T-helper 17 cell (primary cell): ENCODE measurements around the gene FAM210A. TPM values are rescaled to one million over a fixed set of nuclear protein-coding genes. Genes with fewer than 3 reads are reported as not detected.
"Not testable (repeated sequence)": the region's sequence is repeated elsewhere in the genome, so short reads cannot be mapped to it uniquely, and the experiment has no call there.

Source experiments
- ATAC-seq: fragments of 150-1000 bp; cut with Tn5 transposase; 2 replicates; pipeline ENCODE4 v1.10.0; 2021; ENCODE audit warnings: mild to moderate bottlenecking, moderate library complexity
- DNase-seq, 3 donors: peaks; one replicate each; pipeline versions ENCODE4 v3.0.0 to v3.0.0-alpha.2; 2020 to 2021
- H3K9me3 ChIP-seq: one replicate; pipeline ENCODE4 v1.7.0; 2013; ENCODE audit warnings: low read length, mild to moderate bottlenecking; ENCODE audit not compliant: control insufficient read depth, poor library complexity, severe bottlenecking
- H3K27ac Mint-ChIP-seq: one replicate; pipeline ENCODE4 v1.8.0; 2022; ENCODE audit warnings: mild to moderate bottlenecking, moderate library complexity, mixed read lengths
- H3K27me3 Mint-ChIP-seq: one replicate; pipeline ENCODE4 v1.8.0; 2022; ENCODE audit warnings: mixed read lengths
- H3K36me3 Mint-ChIP-seq: one replicate; pipeline ENCODE4 v1.8.0; 2022; ENCODE audit warnings: low read depth, mixed read lengths
- H3K4me1 Mint-ChIP-seq: one replicate; pipeline ENCODE4 v1.8.0; 2022; ENCODE audit warnings: mild to moderate bottlenecking, mixed read lengths
- H3K4me3 Mint-ChIP-seq: one replicate; pipeline ENCODE4 v1.8.0; 2022; ENCODE audit warnings: mild to moderate bottlenecking, moderate library complexity, mixed read lengths
- total RNA-seq, 4 donors: library from RNA in 2 of 4; stranded (reverse) in 2 of 4; gene quantifications; one replicate each; pipeline ENCODE4 v1.2.3 and lab custom pipeline; 2022 to 2026

The FAM210A gene
- total RNA-seq, 2 donors from 2014 or later, result 5.4 to 7.1 TPM

GRCh38 chr18:13688191-13689136 lies 37.9 kb downstream of the FAM210A start:
- Mint-ChIP-seq H3K36me3 (no peaks in the 10 kb centered on the region), H3K27ac (no peak overlapping the region), H3K4me3 (no peak overlapping the region), H3K4me1 (peaks cover 21% of the 10 kb centered on the region), H3K27me3 (no peaks in the 10 kb centered on the region)
- ATAC-seq (no peak), DNase-seq (no peak)
- H3K9me3 ChIP-seq, result no peaks in the 10 kb centered on the region

GRCh38 chr18:13684546-13684945 lies 41.8 kb downstream of the FAM210A start:
- peaks cover 20% of the 10 kb centered on the region for H3K4me1 Mint-ChIP-seq
- H3K9me3 ChIP-seq, result no peaks in the 10 kb centered on the region
- no peak for ATAC-seq
- no peaks in the 10 kb centered on the region for H3K27me3 Mint-ChIP-seq
- H3K4me3 Mint-ChIP-seq, result no peak overlapping the region
- no peak for DNase-seq
- no peaks in the 10 kb centered on the region for H3K36me3 Mint-ChIP-seq
- H3K27ac Mint-ChIP-seq, result no peak overlapping the region

GRCh38 chr18:13681701-13682100 lies 44.7 kb downstream of the FAM210A start:
- DNase-seq, result no peak
- Mint-ChIP-seq H3K27me3 (no peaks in the 10 kb centered on the region), H3K4me1 (peaks cover 12% of the 10 kb centered on the region), H3K4me3 (no peak overlapping the region), H3K27ac (no peak overlapping the region), H3K36me3 (no peaks in the 10 kb centered on the region)
- H3K9me3 ChIP-seq, result no peaks in the 10 kb centered on the region
- no peak for ATAC-seq

- H3K9me3 ChIP-seq, result no peaks in the 10 kb centered on the region
- DNase-seq, result no peak
- no peak for ATAC-seq
- H3K36me3 Mint-ChIP-seq, result no peaks in the 10 kb centered on the region
- no peaks in the 10 kb centered on the region for H3K27me3 Mint-ChIP-seq
- no peak overlapping the region for H3K27ac Mint-ChIP-seq
- peaks cover 12% of the 10 kb centered on the region for H3K4me1 Mint-ChIP-seq
- no peak overlapping the region for H3K4me3 Mint-ChIP-seq
Observed at GRCh38 chr18:13680612-13681011, 45.7 kb downstream of the FAM210A start.

- not testable (repeated sequence) for H3K27me3 Mint-ChIP-seq, ATAC-seq, H3K9me3 ChIP-seq, H3K4me3 Mint-ChIP-seq, H3K27ac Mint-ChIP-seq, DNase-seq, H3K4me1 Mint-ChIP-seq, H3K36me3 Mint-ChIP-seq
Observed at GRCh38 chr18:13677350-13677749, 49.0 kb downstream of the FAM210A start.

GRCh38 chr18:13676471-13676870 lies 49.9 kb downstream of the FAM210A start:
- Mint-ChIP-seq H3K4me1 (peaks cover 4% of the 10 kb centered on the region), H3K27ac (no peak overlapping the region), H3K36me3 (no peaks in the 10 kb centered on the region), H3K4me3 (no peak overlapping the region), H3K27me3 (no peaks in the 10 kb centered on the region)
- no peaks in the 10 kb centered on the region for H3K9me3 ChIP-seq
- ATAC-seq (no peak), DNase-seq (no peak)

GRCh38 chr18:13672657-13673056 lies 53.7 kb downstream of the FAM210A start:
- H3K36me3 Mint-ChIP-seq, result peaks cover 7% of the 10 kb centered on the region
- no peaks in the 10 kb centered on the region for H3K9me3 ChIP-seq
- peaks cover 10% of the 10 kb centered on the region for H3K4me1 Mint-ChIP-seq
- ATAC-seq (no peak), DNase-seq (no peak)
- no peak overlapping the region for H3K27ac Mint-ChIP-seq
- H3K4me3 Mint-ChIP-seq, result no peak overlapping the region
- H3K27me3 Mint-ChIP-seq, result no peaks in the 10 kb centered on the region

- DNase-seq, result no peak
- no peak for ATAC-seq
- Mint-ChIP-seq H3K4me1 (peaks cover 2% of the 10 kb centered on the region), H3K27me3 (no peaks in the 10 kb centered on the region), H3K27ac (no peak overlapping the region), H3K4me3 (no peak overlapping the region), H3K36me3 (no peaks in the 10 kb centered on the region)
- no peaks in the 10 kb centered on the region for H3K9me3 ChIP-seq
Observed at GRCh38 chr18:13661779-13662256, 64.5 kb downstream of the FAM210A start.

GRCh38 chr18:13661051-13661778 lies 65.1 kb downstream of the FAM210A start:
- no peak overlapping the region for H3K27ac Mint-ChIP-seq
- no peak overlapping the region for H3K4me3 Mint-ChIP-seq
- no peaks in the 10 kb centered on the region for H3K36me3 Mint-ChIP-seq
- ATAC-seq, result no peak
- no peaks in the 10 kb centered on the region for H3K9me3 ChIP-seq
- H3K4me1 Mint-ChIP-seq, result no peaks in the 10 kb centered on the region
- no peak for DNase-seq
- H3K27me3 Mint-ChIP-seq, result no peaks in the 10 kb centered on the region

GRCh38 chr18:13660510-13660909 lies 65.8 kb downstream of the FAM210A start:
- no peaks in the 10 kb centered on the region for H3K9me3 ChIP-seq
- Mint-ChIP-seq H3K36me3 (no peaks in the 10 kb centered on the region), H3K27ac (no peak overlapping the region), H3K4me1 (no peaks in the 10 kb centered on the region), H3K4me3 (no peak overlapping the region), H3K27me3 (no peaks in the 10 kb centered on the region)
- no peak for DNase-seq
- ATAC-seq, result no peak

- no peak for ATAC-seq
- Mint-ChIP-seq H3K4me1 (no peaks in the 10 kb centered on the region), H3K27ac (no peak overlapping the region), H3K4me3 (no peak overlapping the region), H3K27me3 (no peaks in the 10 kb centered on the region), H3K36me3 (no peaks in the 10 kb centered on the region)
- no peaks in the 10 kb centered on the region for H3K9me3 ChIP-seq
- DNase-seq, result no peak
Observed at GRCh38 chr18:13658436-13659204, 67.7 kb downstream of the FAM210A start.

- Mint-ChIP-seq H3K4me1 (no peaks in the 10 kb centered on the region), H3K27me3 (no peaks in the 10 kb centered on the region), H3K36me3 (no peaks in the 10 kb centered on the region), H3K27ac (no peak overlapping the region), H3K4me3 (no peak overlapping the region)
- no peak for ATAC-seq
- no peaks in the 10 kb centered on the region for H3K9me3 ChIP-seq
- no peak for DNase-seq
Observed at GRCh38 chr18:13657974-13658373, 68.4 kb downstream of the FAM210A start.
